H1 (cell line): Measurements from ENCODE around the gene RBMS1. TPM values are rescaled to one million over a fixed set of nuclear protein-coding genes. Genes with fewer than 3 reads are reported as not detected.

Source experiments
- CTCF ChIA-PET: fragments of 300-600 bp; sonication (Branson Sonifier 250); formaldehyde crosslinking; loops from one replicate; lab custom pipeline; 2021; ENCODE audit not compliant: partially characterized antibody; lab: Charles Lee
- POLR2A ChIA-PET: fragments of 300-600 bp; sonication (Branson Sonifier 250); formaldehyde crosslinking; loops from one replicate; lab custom pipeline; 2021; ENCODE audit warnings: inconsistent platforms; ENCODE audit not compliant: partially characterized antibody; lab: Charles Lee
- DNase-seq, 2 experiments: peaks; one replicate each; pipeline versions ENCODE4 v3.0.0 to v3.0.0-alpha.2; 2010 to 2022; ENCODE audit warnings: low spot score in 2 of 2, low read depth in 1 of 2, mixed read lengths in 1 of 2
- FAIRE-seq: peaks from 2 replicates; lab custom pipeline; 2011; peaks lifted over from hg19 to GRCh38; lab: Jason Lieb, UNC
- H2AFZ ChIP-seq: 2 replicates; pipeline ENCODE4 v1.8.1; 2012; ENCODE audit warnings: low read length, inconsistent platforms
- H2AK5ac ChIP-seq: 2 replicates; pipeline ENCODE4 v1.6.1; 2013; ENCODE audit warnings: low read depth, low read length
- H2BK120ac ChIP-seq: replicated peaks from 2 replicates; pipeline ENCODE3; 2013; ENCODE audit warnings: low read depth, low read length, inconsistent platforms
- H2BK12ac ChIP-seq: 2 replicates; pipeline ENCODE4 v1.6.1; 2013; ENCODE audit warnings: low read depth, low read length
- H2BK15ac ChIP-seq: 2 replicates; pipeline ENCODE4 v1.6.1; 2013; ENCODE audit warnings: low read length
- H2BK20ac ChIP-seq: 2 replicates; pipeline ENCODE4 v1.6.1; 2013; ENCODE audit warnings: low read length
- H2BK5ac ChIP-seq: 2 replicates; pipeline ENCODE4 v1.6.1; 2013; ENCODE audit warnings: low read depth, low read length
- H3K14ac ChIP-seq: 2 replicates; pipeline ENCODE4 v1.6.1; 2013; ENCODE audit warnings: inconsistent platforms; ENCODE audit not compliant: insufficient read length
- H3K18ac ChIP-seq: 2 replicates; pipeline ENCODE4 v1.6.1; 2013; ENCODE audit warnings: low read length; ENCODE audit errors: extremely low read depth
- H3K23ac ChIP-seq: 2 replicates; pipeline ENCODE4 v1.6.1; 2013; ENCODE audit warnings: inconsistent platforms; ENCODE audit not compliant: insufficient read length
- H3K23me2 ChIP-seq: 2 replicates; pipeline ENCODE4 v1.6.1; 2013; ENCODE audit warnings: low read depth, low read length
- H3K27ac ChIP-seq: 2 replicates; pipeline ENCODE4 v1.6.1; 2011; ENCODE audit warnings: low read depth, low read length, inconsistent platforms
- H3K27me3 ChIP-seq, 4 experiments: replicated peaks in 1 of 4; 1 replicate in 1 of 4; 2 replicates in 3 of 4; pipeline versions ENCODE4 v1.6.1 to v1.8.1; 2011 to 2013; ENCODE audit warnings: low read length in 3 of 4, mild to moderate bottlenecking in 3 of 4, inconsistent platforms in 2 of 4, mixed read lengths in 2 of 4, moderate library complexity in 1 of 4; ENCODE audit not compliant: control insufficient read depth in 3 of 4, insufficient read depth in 3 of 4; ENCODE audit errors: extremely low read depth in 1 of 4
- H3K36me3 ChIP-seq, 4 experiments: 2 replicates each; pipeline versions ENCODE4 v1.6.1 to v1.8.1; 2011 to 2013; ENCODE audit warnings: mild to moderate bottlenecking in 4 of 4, low read length in 3 of 4, moderate library complexity in 2 of 4, control low read depth in 1 of 4, inconsistent platforms in 1 of 4; ENCODE audit not compliant: insufficient read depth in 4 of 4, control insufficient read depth in 2 of 4
- H3K4ac ChIP-seq: replicated peaks from 2 replicates; pipeline ENCODE3; 2013; ENCODE audit warnings: low read length, low read depth, mixed read lengths, inconsistent platforms; ENCODE audit not compliant: insufficient read length
- H3K4me1 ChIP-seq, 4 experiments: replicated peaks in 1 of 4; 1 replicate in 1 of 4; 2 replicates in 3 of 4; pipeline versions ENCODE4 v1.6.1 to v1.8.1; 2011 to 2013; ENCODE audit warnings: low read length in 3 of 4, inconsistent platforms in 2 of 4, mixed read lengths in 1 of 4; ENCODE audit not compliant: insufficient read depth in 4 of 4, control insufficient read depth in 3 of 4
- H3K4me2 ChIP-seq, 2 experiments: 2 replicates each; pipeline versions ENCODE4 v1.6.1 to v1.8.1; 2011 to 2013; ENCODE audit warnings: low read depth in 2 of 2, low read length in 2 of 2, control low read depth in 1 of 2, inconsistent platforms in 1 of 2, mild to moderate bottlenecking in 1 of 2; ENCODE audit not compliant: insufficient read depth in 1 of 2
- H3K4me3 ChIP-seq, 4 experiments: fragments of 200-600, 300-600 bp in 1 of 4; sonication (generic), shearing (Covaris generic), sonication (Bioruptor Twin) in 1 of 4; 2 replicates each; pipeline versions ENCODE4 v1.5.1 to v1.8.1; 2011 to 2016; ENCODE audit warnings: low read length in 4 of 4, low read depth in 3 of 4, control low read depth in 2 of 4, inconsistent platforms in 2 of 4, mild to moderate bottlenecking in 2 of 4, mixed read lengths in 1 of 4, moderate library complexity in 1 of 4; ENCODE audit not compliant: insufficient read depth in 2 of 4; ENCODE audit errors: extremely low read depth in 1 of 4
- H3K56ac ChIP-seq: replicated peaks from 2 replicates; pipeline ENCODE3; 2013; ENCODE audit warnings: low read depth, mild to moderate bottlenecking, mixed read lengths, low read length, inconsistent platforms; ENCODE audit not compliant: insufficient read length
- H3K79me1 ChIP-seq: 2 replicates; pipeline ENCODE4 v1.6.1; 2013; ENCODE audit warnings: low read depth, low read length, control low read depth
- H3K79me2 ChIP-seq, 2 experiments: 2 replicates each; pipeline versions ENCODE4 v1.6.1 to v1.8.1; 2012 to 2013; ENCODE audit warnings: low read length in 2 of 2, mild to moderate bottlenecking in 2 of 2, inconsistent platforms in 1 of 2; ENCODE audit not compliant: insufficient read depth in 2 of 2, control insufficient read depth in 1 of 2
- H3K9ac ChIP-seq, 4 experiments: replicated peaks in 1 of 4; 1 replicate in 1 of 4; 2 replicates in 3 of 4; pipeline versions ENCODE4 v1.6.1 to v1.8.1; 2011 to 2013; ENCODE audit warnings: low read depth in 3 of 4, low read length in 3 of 4, control low read depth in 2 of 4, mild to moderate bottlenecking in 2 of 4, moderate library complexity in 2 of 4, inconsistent platforms in 1 of 4; ENCODE audit errors: extremely low read depth in 1 of 4
- H3K9me3 ChIP-seq, 2 experiments: 2 replicates each; pipeline versions ENCODE4 v1.6.1 to v1.8.1; 2012 to 2013; ENCODE audit warnings: mild to moderate bottlenecking in 2 of 2, moderate library complexity in 2 of 2, control low read depth in 1 of 2, inconsistent platforms in 1 of 2, low read depth in 1 of 2, low read length in 1 of 2, mixed read lengths in 1 of 2; ENCODE audit not compliant: insufficient read depth in 2 of 2
- H4K20me1 ChIP-seq, 2 experiments: replicated peaks in 1 of 2; 2 replicates each; pipeline versions ENCODE3 to v1.8.1; 2011 to 2013; ENCODE audit warnings: inconsistent platforms in 2 of 2, low read length in 2 of 2, mild to moderate bottlenecking in 1 of 2; ENCODE audit not compliant: insufficient read depth in 2 of 2, control insufficient read depth in 1 of 2
- H4K5ac ChIP-seq: 2 replicates; pipeline ENCODE4 v1.6.1; 2013; ENCODE audit warnings: low read length, low read depth, mixed read lengths, inconsistent platforms; ENCODE audit not compliant: insufficient read length
- H4K8ac ChIP-seq: 2 replicates; pipeline ENCODE4 v1.8.0; 2013; ENCODE audit warnings: mild to moderate bottlenecking, moderate library complexity, low read length, inconsistent platforms; ENCODE audit not compliant: insufficient read depth; ENCODE audit errors: extremely low read depth
- H4K91ac ChIP-seq: replicated peaks from 2 replicates; pipeline ENCODE3; 2013; ENCODE audit warnings: low read length, mixed read lengths, inconsistent platforms; ENCODE audit not compliant: insufficient read length
- ASH2L ChIP-seq: fragments of 200-600, 300-600 bp; sonication (generic); IDR thresholded peaks from one replicate; pipeline ENCODE4 v1.7.1; 2017; ENCODE audit warnings: low read length
- BACH1 ChIP-seq: IDR thresholded peaks from 2 replicates; pipeline ENCODE4 v1.6.1; 2012; ENCODE audit warnings: low read length, improper control_type of control experiment
- BCL11A ChIP-seq, 2 experiments: IDR thresholded peaks; one replicate each; pipeline ENCODE4 v1.6.1; 2011; ENCODE audit warnings: low read depth in 2 of 2, low read length in 2 of 2, mild to moderate bottlenecking in 2 of 2
- JUN ChIP-seq: IDR thresholded peaks from 2 replicates; pipeline ENCODE4 v1.6.1; 2011; ENCODE audit warnings: low read depth, mild to moderate bottlenecking, improper control_type of control experiment, low read length
- JUND ChIP-seq: IDR thresholded peaks from 2 replicates; pipeline ENCODE4 v1.6.1; 2011; ENCODE audit warnings: mild to moderate bottlenecking, improper control_type of control experiment, low read length
- POLR2AphosphoS5 ChIP-seq: IDR thresholded peaks from 2 replicates; pipeline ENCODE4 v1.6.1; 2011; ENCODE audit warnings: low read depth, low read length
- RXRA ChIP-seq: IDR thresholded peaks from 2 replicates; pipeline ENCODE4 v1.6.1; 2011; ENCODE audit warnings: low read depth, mild to moderate bottlenecking, low read length, moderate library complexity; ENCODE audit not compliant: insufficient read depth
- SIN3A ChIP-seq, 2 experiments: IDR thresholded peaks in 1 of 2; conservative IDR thresholded peaks in 1 of 2; 2 replicates each; pipeline ENCODE4 v1.6.1; 2011 to 2012; ENCODE audit warnings: low read length in 2 of 2, improper control_type of control experiment in 1 of 2, low read depth in 1 of 2, mild to moderate bottlenecking in 1 of 2
- TAF7 ChIP-seq: optimal IDR thresholded peaks from 2 replicates; pipeline ENCODE3; 2011; ENCODE audit warnings: low read depth, mild to moderate bottlenecking, inconsistent platforms, low read length, moderate library complexity, borderline replicate concordance
- YY1 ChIP-seq: IDR thresholded peaks from 2 replicates; pipeline ENCODE4 v1.6.1; 2011; ENCODE audit warnings: low read depth, mild to moderate bottlenecking, low read length
- WGBS, 2 experiments: shearing (Covaris generic) in 1 of 2; methylation state at CpG; one replicate each; pipeline versions ENCODE4 v1.1.6 to v1.1.7; 2013 to 2015; ENCODE audit warnings: low lambda C conversion rate in 2 of 2, mixed read lengths in 2 of 2, inconsistent platforms in 1 of 2, low coverage in 1 of 2, missing lambda C conversion rate in 1 of 2; ENCODE audit not compliant: insufficient replicate concordance in 2 of 2, insufficient coverage in 1 of 2, insufficient read length in 1 of 2; ENCODE audit errors: extremely low coverage in 1 of 2, missing lambda C conversion rate in 1 of 2; 5-methylcytosine and 5-hydroxymethylcytosine counted together
- polyA plus RNA-seq, 7 experiments: library from polyadenylated mRNA; depleted of rRNA in 3 of 7; stranded (reverse) in 5 of 7; unstranded in 2 of 7; fragments of >200 nt in 5 of 7; fragments of 200-250 nt in 2 of 7; gene quantifications; 1 replicate in 5 of 7; 2 replicates in 1 of 7; 4 replicates in 1 of 7; pipeline versions ENCODE4 v1.2.1 to v1.2.3, GENCODE V29; 2011 to 2013; ENCODE audit warnings: missing spikeins in 2 of 7, mixed read lengths in 2 of 7
- total RNA-seq: library from RNA; stranded (reverse); fragmentation: NEBNext Ultra II Directional; extraction: Animal tissue kit (Norgen Biotek cat#: 25700); gene quantifications from 2 replicates; pipeline ENCODE4 v1.2.1, GENCODE V29; 2021
- TF ChIP-seq, protein P1 (sequence below): IDR thresholded peaks from 2 replicates; pipeline ENCODE4 v1.6.1; 2011; ENCODE audit warnings: low read length, improper control_type of control experiment

The RBMS1 gene
- total and polyA plus RNA-seq, 2 of the 8 experiments (the other 6 are each of a cell fraction or from before 2014, with no cell fraction given): 53.7 to 60.0 TPM

DNA sequence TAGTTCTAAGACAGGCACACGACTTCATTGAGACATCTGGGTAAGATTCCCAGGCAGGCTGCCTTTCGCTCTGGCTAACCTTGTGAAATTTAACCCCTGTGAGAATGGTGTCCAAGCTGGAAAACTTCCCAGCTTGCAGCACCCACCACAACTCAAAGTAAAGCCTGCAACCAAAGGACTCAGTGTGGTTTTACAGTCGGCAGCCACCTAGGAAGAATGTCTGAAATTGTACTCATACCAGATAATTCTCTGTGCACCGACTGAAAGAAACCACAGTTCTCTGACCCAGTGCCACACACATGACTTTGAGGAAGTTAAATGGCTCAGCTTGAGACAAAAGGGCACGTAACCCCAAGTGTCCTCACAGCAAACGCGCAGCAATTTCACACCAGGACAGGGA, 125.7 kb downstream of the RBMS1 start:
- Histone ChIP-seq H2BK5ac (no peak overlapping the region), H2AFZ (no peak overlapping the region), H4K8ac (no peak overlapping the region), H3K23ac (no peak overlapping the region), H2BK12ac (no peak overlapping the region; the same call in 1 of the 2 replicates), H4K5ac (no peak overlapping the region), H3K4me2 (no peak overlapping the region), H4K20me1 (peaks cover 2% of the 10 kb centered on the region in 2 experiments), H3K4me3 (no peak overlapping the region), H3K9me3 (no peaks in the 10 kb centered on the region), H3K23me2 (no peaks in the 10 kb centered on the region), H3K79me2 (peaks cover 4 to 60% of the 10 kb centered on the region in 2 experiments; a peak in 3 of 4 replicates), H3K56ac (no peak overlapping the region), H3K79me1 (peaks cover 5% of the 10 kb centered on the region), H3K18ac (no peak overlapping the region), H3K27ac (no peak overlapping the region), H3K4ac (no peak overlapping the region), H3K36me3 (peaks cover 0 to 3% (median 0%) of the 10 kb centered on the region in 4 experiments; a peak in 1 of 8 replicates), H3K4me1 (peaks cover 5 to 14% (median 10%) of the 10 kb centered on the region in 4 experiments; a peak in 5 of 7 replicates), H2AK5ac (no peak overlapping the region), H3K14ac (no peak overlapping the region)
- DNase-seq (no peak), FAIRE-seq (no peak)
- ChIA-PET CTCF (interaction anchor here (1.4 to 2.4 kb wide), 2 partner anchors 17 to 44 kb away, joined by 3 to 5 read pairs; no protein-coding TSS in a partner anchor), POLR2A (no interaction called here)
- 73% methylated on average over 7 of the region's 7 CpGs; no CpG with 5 or more reads in 1 of the 2 experiments for WGBS, 2 experiments
- TF ChIP-seq POLR2AphosphoS5: no peak
- no peak for TF ChIP-seq RXRA
- TF ChIP-seq TAF7: no peak
- TF ChIP-seq SIN3A (conservative IDR thresholded peaks at IDR 0.05 in 1 of 2, IDR thresholded peaks at IDR 0.05 in 1 of 2; ENCODE audit: low read depth in 1 of 2, low read length in 2 of 2): no peak
- TF ChIP-seq, protein P1, sequence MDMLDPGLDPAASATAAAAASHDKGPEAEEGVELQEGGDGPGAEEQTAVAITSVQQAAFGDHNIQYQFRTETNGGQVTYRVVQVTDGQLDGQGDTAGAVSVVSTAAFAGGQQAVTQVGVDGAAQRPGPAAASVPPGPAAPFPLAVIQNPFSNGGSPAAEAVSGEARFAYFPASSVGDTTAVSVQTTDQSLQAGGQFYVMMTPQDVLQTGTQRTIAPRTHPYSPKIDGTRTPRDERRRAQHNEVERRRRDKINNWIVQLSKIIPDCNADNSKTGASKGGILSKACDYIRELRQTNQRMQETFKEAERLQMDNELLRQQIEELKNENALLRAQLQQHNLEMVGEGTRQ: no peak
- no peak for TF ChIP-seq YY1
- TF ChIP-seq JUN: no peak
- no peak for TF ChIP-seq JUND
- TF ChIP-seq BACH1: no peak
- TF ChIP-seq ASH2L: no peak
- TF ChIP-seq BCL11A (IDR thresholded peaks at IDR 0.05; ENCODE audit: low read depth in 2 of 2, low read length in 2 of 2): no peak
- TF ChIP-seq, all 59 proteins: peak for 0
- no peak overlapping the region for H3K9ac ChIP-seq
- H2BK20ac ChIP-seq: no peak overlapping the region
- H2BK15ac ChIP-seq: no peak overlapping the region
- H4K91ac ChIP-seq: no peak overlapping the region
- no peak overlapping the region for H2BK120ac ChIP-seq
- H3K27me3 ChIP-seq: no peaks in the 10 kb centered on the region
